Uterus (tissue), 2 donors: ENCODE results near the gene DAZ3.
"Not testable (repeated sequence)": the region's sequence is repeated elsewhere in the genome, so short reads cannot be mapped to it uniquely, and the experiment has no call there.

Source experiments
- CTCF ChIP-seq, 4 experiments: fragments of 200-600 bp in 2 of 4; fragments of 450-650 bp in 2 of 4; sonication (generic) in 2 of 4; IDR thresholded peaks; one replicate each; pipeline ENCODE4 v1.5.1; 2016 to 2019; ENCODE audit warnings: antibody characterized with exemption in 4 of 4, mild to moderate bottlenecking in 2 of 4, moderate library complexity in 1 of 4
- POLR2A ChIP-seq, 2 donors: fragments of 450-650 bp; IDR thresholded peaks; one replicate each; pipeline ENCODE4 v1.6.1; 2016; ENCODE audit warnings: antibody characterized with exemption in 2 of 2, mild to moderate bottlenecking in 1 of 2, moderate library complexity in 1 of 2

- TF ChIP-seq CTCF, POLR2A (IDR thresholded peaks at IDR 0.05): not testable (repeated sequence)
Measured at GRCh38 chrY:24833619-24834018, 20.4 kb upstream of the DAZ3 start, which contains the start of gene DAZ4.
